ENCODE measurements around the gene JOSD2. TPM values are rescaled to one million over a fixed set of nuclear protein-coding genes. Genes with fewer than 3 reads are reported as not detected.

JOSD2 gene
- total RNA-seq, 4 donors from 2014 or later: 10.8 to 169 (median 36.6) TPM

DNA sequence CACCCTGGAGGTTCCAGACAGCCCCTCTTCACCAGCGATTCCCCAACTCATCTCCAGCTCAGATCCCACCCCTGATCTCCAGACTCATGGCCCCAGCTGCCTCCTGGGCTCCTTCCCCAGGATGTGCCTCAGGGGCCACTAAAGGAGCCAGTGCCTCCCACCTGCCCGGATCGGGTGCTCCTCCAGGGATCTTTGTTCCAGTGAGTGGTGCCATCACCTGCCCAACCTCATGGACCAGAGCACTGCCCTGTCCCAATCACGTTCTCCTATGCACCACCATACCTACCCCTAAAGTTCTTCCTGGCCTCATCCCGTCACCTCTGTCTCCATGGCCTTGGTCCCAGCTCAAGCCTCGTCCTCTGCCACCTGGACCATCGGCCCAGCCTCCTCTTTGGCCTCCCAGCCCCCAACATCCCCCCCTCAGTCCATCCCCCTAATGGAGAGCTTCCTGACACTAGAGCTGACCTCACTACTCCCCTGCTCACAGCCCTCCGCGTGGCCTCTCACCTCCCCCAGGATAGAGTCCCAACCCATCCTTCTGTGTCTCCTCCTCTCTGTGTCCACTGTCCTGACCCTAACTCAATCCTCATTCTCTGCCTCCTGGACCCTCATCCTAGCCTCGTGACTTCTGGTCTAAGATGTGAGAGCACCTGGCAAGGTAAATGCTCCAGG lies 25.6 kb downstream of the JOSD2 start:
- WGBS, 2 donors (ENCODE audit: low coverage in 1 of 2): 86% methylated on average over 10 of the region's 10 CpGs; no CpG with 5 or more reads in 1 of the 2 donors
- TF ChIP-seq EP300 (IDR thresholded peaks at IDR 0.05; ENCODE audit: low read depth) (no peak), CTCF (IDR thresholded peaks at IDR 0.05) (no peak), POLR2AphosphoS5 (IDR thresholded peaks at IDR 0.05) (no peak), POLR2A (IDR thresholded peaks at IDR 0.05) (no peak)
- H3K4me1 ChIP-seq: no peaks in the 10 kb centered on the region
- peaks cover 0 to 22% (median 11%) of the 10 kb centered on the region in 4 donors for H3K36me3 ChIP-seq
- no peak overlapping the region for H3K4me3 ChIP-seq
- no peak overlapping the region for H3K27ac ChIP-seq
- intact Hi-C loops (cut with DNase I; ENCODE audit: low total_unique reads) (no loop called here), in situ Hi-C loops (cut with MboI; ENCODE audit: low pct_ligation_motif_present in 1 of 4, low pct_unique_long_range_greater_than_20kb in 1 of 4, low sequenced_read_pairs in 3 of 4) (no loop called here)
- no peaks in the 10 kb centered on the region for H3K9me3 ChIP-seq
- H3K27me3 ChIP-seq: peaks cover 13% of the 10 kb centered on the region
- DNase-seq: no peak

- Histone ChIP-seq H3K4me1 (peaks cover 0 to 5% (median under 1%) of the 10 kb centered on the region in 4 donors), H3K27me3 (peaks cover 13% of the 10 kb centered on the region), H3K27ac (no peak overlapping the region), H3K36me3 (peaks cover 0 to 37% (median 15%) of the 10 kb centered on the region in 4 donors), H3K4me3 (no peak overlapping the region), H3K9me3 (no peaks in the 10 kb centered on the region)
- in situ Hi-C loops (cut with MboI; ENCODE audit: low pct_ligation_motif_present in 1 of 4, low pct_unique_long_range_greater_than_20kb in 1 of 4, low sequenced_read_pairs in 3 of 4) (no loop called here), intact Hi-C loops (cut with DNase I; ENCODE audit: low total_unique reads) (no loop called here)
- 90 to 99% methylated on average over 9 to 10 of the region's 10 CpGs for WGBS, 2 donors (ENCODE audit: low coverage in 1 of 2)
- TF ChIP-seq EP300 (IDR thresholded peaks at IDR 0.05; ENCODE audit: low read depth): no peak
- TF ChIP-seq POLR2AphosphoS5 (IDR thresholded peaks at IDR 0.05): no peak
- no peak for TF ChIP-seq POLR2A (IDR thresholded peaks at IDR 0.05)
- no peak for TF ChIP-seq CTCF (IDR thresholded peaks at IDR 0.05)
- no peak for DNase-seq
These were observed 28.1 kb downstream of the JOSD2 start for GRCh38 chr19:50482916-50483315.

DNA sequence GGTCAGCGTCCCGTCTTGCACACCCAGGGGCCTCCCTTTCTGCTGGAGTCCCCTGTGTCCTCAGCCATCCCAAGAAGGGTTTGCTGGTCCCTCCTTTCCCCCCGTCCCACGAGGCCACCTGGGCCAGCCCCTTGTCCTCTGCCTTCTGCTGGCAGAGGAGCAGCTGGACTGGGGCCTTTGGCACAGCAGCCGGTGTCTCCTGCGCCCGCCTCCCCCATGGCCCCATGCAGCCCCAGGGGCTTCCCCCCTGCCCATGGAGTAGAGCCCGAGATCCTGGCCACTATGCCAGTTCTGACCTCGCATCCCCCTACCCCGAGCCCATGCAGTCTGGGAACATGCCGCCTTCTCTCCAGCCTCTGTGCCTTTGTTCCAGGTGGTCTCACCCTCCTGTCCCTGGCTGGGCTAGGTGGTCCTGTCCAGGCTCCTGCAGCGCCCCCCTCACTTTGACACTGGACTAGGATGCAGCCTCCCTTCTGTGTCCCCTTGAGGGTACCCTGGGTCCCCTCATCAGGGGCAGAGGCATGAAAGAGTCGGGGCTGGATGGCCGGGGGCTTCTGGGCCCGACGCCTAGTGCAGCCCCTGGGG lies 28.6 kb downstream of the JOSD2 start:
- Histone ChIP-seq H3K36me3 (peaks cover 0 to 37% (median 15%) of the 10 kb centered on the region in 4 donors), H3K4me1 (peaks cover under 1 to 10% (median 5%) of the 10 kb centered on the region in 4 donors), H3K4me3 (no peak overlapping the region), H3K9me3 (no peaks in the 10 kb centered on the region), H3K27ac (no peak overlapping the region), H3K27me3 (peaks cover 7% of the 10 kb centered on the region)
- in situ Hi-C loops (cut with MboI; ENCODE audit: low pct_ligation_motif_present in 1 of 4, low pct_unique_long_range_greater_than_20kb in 1 of 4, low sequenced_read_pairs in 3 of 4): no loop called here
- TF ChIP-seq CTCF (IDR thresholded peaks at IDR 0.05) (no peak), POLR2AphosphoS5 (IDR thresholded peaks at IDR 0.05) (no peak)
- intact Hi-C loops (cut with DNase I; ENCODE audit: low total_unique reads): no loop called here
- 76% methylated on average over 10 of the region's 16 CpGs; no CpG with 5 or more reads in 1 of the 2 donors for whole genome bisulfite sequencing, 2 donors (ENCODE audit: low coverage in 1 of 2)
- DNase-seq: no peak

DNA sequence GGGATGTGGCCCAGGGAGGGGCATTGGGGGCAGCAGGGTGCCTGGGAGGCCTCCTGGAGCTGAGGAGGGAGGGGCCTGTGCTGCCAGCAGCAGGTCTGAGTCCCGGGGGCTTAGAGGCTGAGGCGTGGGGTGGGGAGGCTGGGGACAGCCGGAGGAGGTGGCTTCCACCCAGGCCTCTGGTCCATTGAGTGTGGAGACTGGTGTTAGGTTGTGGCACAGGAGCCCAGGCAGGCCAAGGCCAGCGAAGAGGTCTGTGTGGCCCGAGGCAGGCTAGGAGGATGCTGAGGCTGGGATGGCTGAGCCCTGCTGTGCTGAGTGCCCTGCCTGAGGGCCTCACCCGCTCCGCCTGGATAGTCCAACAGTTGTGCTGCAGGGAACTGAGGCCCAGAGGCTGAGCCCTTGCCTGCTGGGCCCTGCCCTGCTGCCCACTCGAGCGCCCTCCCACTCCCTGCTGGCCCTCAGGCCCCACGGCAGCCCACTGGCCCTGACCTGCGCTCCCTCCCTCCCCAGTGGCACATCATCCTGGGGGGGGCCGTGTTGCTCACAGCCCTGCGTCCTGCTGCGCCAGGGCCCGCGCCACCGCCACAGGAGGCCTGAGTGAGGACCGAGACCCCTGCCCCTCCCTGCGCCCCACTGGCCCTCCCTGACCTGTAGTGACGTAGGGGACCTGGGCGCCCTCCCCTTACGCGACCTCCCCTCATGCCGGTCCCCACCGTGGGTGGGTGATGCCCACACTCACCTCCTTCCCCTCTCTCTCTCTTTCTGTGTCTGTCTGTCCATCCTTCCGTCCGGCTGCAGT lies 29.4 kb downstream of the JOSD2 start:
- Histone ChIP-seq H3K4me1 (peaks cover 6 to 16% (median 10%) of the 10 kb centered on the region in 4 donors), H3K9me3 (no peaks in the 10 kb centered on the region), H3K27ac (no peak overlapping the region), H3K4me3 (no peak overlapping the region), H3K36me3 (peaks cover 0 to 37% (median 15%) of the 10 kb centered on the region in 4 donors), H3K27me3 (no peaks in the 10 kb centered on the region)
- intact Hi-C loops (cut with DNase I; ENCODE audit: low total_unique reads): no loop called here
- DNase-seq: no peak
- TF ChIP-seq POLR2A (IDR thresholded peaks at IDR 0.05) (no peak), EP300 (IDR thresholded peaks at IDR 0.05; ENCODE audit: low read depth) (no peak), CTCF (IDR thresholded peaks at IDR 0.05) (no peak), POLR2AphosphoS5 (IDR thresholded peaks at IDR 0.05) (no peak)
- in situ Hi-C loops (cut with MboI; ENCODE audit: low pct_ligation_motif_present in 1 of 4, low pct_unique_long_range_greater_than_20kb in 1 of 4, low sequenced_read_pairs in 3 of 4): no loop called here
- WGBS, 2 donors (ENCODE audit: low coverage in 1 of 2): 60 to 91% methylated on average over 1 to 20 of the region's 27 CpGs

Data from transverse colon (tissue), 4 donors.